GM23248 (cell line): ENCODE measurements around the gene CLCN3.

Experiments
- EZH2 ChIP-seq: fragments of 200-600 bp; sonication (generic); IDR thresholded peaks from 2 replicates; pipeline ENCODE4 v1.6.1; 2018; ENCODE audit warnings: antibody characterized with exemption, mild to moderate bottlenecking; ENCODE audit not compliant: insufficient read depth, poor library complexity, severe bottlenecking
- EZH2phosphoT487 ChIP-seq: fragments of 200-600 bp; sonication (generic); IDR thresholded peaks from 2 replicates; pipeline ENCODE4 v1.6.1; 2018; ENCODE audit warnings: antibody characterized with exemption, moderate library complexity, mild to moderate bottlenecking, low read depth; ENCODE audit not compliant: insufficient read depth

GRCh38 chr4:169594560-169595195 lies 25.7 kb upstream of the CLCN3 start:
- TF ChIP-seq EZH2phosphoT487 (no peak), EZH2 (no peak)
